SKM-1 treated with dmso at 0.1 percent for 144 hours (cell line): ENCODE results near the gene INSL4.

Source experiments
- DNase-seq: peaks from one replicate; lab custom pipeline; 2025; ENCODE audit not compliant: unreplicated experiment; lab: John Stamatoyannopoulos, UW

Gene INSL4

DNA sequence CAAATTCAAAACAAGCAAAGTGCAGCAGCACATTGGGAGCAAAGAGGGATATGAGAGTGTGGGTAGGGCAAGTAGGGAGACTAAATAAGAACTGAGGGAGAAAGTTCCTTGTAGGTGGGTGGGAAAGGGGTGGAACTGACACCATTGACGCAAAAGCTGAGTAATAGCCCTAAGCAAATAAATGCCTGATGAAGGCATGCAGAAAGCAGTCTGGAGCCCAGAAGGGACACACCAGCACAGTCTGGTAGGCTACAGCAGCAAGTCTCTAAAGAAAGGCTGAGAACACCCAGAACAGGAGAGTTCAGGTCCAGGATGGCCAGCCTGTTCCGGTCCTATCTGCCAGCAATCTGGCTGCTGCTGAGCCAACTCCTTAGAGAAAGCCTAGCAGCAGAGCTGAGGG lies at the start of gene INSL4:
Gene INSL4 (plus strand): TSS at position 208 of the 400 bp plus-strand sequence. CDS start 105 bp downstream, at position 313.
- no peak for DNase-seq

- DNase-seq: no peak
Measured at GRCh38 chr9:5184776-5185175, 46.4 kb upstream of the INSL4 start.

DNA sequence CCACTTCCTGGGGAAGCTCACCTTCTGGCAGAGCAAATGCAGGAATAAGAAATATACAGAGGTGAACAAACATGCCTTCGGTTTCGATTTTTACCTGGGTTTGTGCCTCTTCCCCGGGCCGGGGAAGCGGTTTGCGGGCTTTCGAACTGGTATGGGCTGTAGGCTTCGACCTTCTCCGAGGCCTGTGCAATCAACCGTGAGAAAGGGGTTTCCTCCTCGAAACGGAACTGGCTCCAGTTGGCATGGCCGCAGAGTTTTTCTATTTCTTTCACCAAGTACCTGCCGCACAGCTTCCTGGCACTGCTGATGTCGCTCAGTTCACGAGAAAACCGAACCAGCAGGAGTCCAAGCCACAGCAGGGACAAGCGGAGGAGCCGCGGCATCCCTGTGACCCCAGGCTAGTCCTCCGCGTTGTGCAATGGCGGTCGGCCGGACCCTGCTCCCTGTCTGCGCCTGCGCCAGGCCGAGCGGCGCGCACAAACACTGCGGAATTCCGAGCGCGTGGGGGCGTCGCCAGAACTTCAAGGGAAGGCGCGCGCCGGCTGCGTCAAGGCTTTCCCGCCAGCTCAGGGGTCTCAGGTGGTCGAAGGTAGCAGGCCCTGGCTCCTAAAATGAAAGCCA lies 45.9 kb upstream of the INSL4 start, which contains the start of gene INSL6:
Gene INSL6 (minus strand): TSS at position 420 of the 621 bp plus-strand sequence. CDS start 37 bp downstream, at position 383.
- DNase-seq: no peak

GRCh38 chr9:5186416-5187169 lies 44.6 kb upstream of the INSL4 start:
- DNase-seq: peak; percentile 21

DNA sequence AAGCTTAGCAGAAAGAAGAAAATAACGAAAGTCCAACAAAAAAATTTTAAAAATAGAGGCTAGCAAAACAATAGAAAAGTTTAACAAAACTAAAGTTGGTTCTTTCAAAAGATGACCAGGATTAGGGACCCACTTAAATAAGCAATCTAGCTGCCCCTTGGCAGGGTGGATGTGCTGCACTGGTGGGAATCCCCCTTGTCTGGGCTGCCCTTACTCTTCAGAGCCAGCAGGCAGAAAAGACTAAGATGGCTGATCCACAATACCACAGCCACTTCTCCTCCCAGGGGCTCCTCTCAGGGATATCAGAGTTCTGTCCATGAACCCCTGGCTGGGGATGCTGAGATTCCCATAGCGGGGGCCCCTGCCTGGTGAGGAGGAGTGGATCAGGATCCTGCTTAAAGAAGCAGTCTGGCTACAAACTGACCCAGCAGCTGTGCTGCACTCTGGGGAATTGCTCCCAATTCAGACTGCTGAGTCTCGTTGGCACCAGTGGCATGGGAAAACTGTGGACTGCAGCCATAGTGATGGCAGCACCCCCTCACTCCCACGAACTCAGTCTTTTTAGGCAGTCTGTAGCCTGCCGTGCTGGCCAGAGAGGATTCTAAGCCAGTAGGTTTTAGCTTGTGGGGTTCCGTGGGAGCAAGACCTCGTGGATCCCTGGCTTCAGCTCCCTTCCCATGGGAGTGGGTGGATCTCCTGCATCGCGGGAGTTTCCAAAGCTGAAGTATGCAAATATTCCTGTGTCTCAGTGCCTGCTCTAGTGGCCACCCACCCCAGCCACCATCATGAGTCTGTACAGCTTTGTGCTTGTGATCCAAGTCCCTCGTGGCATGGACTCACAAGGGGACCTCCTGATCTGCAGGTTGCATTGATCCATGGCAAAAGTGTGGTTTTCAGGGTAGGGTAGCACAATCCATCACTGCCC lies 42.9 kb upstream of the INSL4 start:
- no peak for DNase-seq

DNA sequence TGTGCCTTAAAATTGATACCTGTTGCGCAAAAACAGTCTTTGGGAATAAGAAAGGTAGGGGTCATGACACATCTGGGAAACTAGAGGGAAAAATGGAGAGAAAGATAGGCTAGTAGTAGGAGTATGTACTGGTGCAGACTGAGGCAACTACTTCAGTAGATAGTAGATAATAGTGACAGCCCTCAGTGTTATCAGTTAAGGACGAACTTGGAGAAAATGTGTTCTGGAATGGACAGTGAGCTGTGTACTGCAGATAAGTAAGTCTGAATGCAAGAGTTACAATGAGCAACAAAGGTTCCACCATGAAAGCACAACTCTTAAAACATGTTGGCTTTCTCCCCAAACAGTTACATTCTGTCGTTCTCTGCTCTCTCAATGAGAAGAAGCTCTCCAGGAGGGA lies 39.2 kb upstream of the INSL4 start:
- no peak for DNase-seq

- no peak for DNase-seq
Measured at GRCh38 chr9:5193345-5193744, 37.9 kb upstream of the INSL4 start.

GRCh38 chr9:5195463-5195862 lies 35.8 kb upstream of the INSL4 start:
- no peak for DNase-seq

DNA sequence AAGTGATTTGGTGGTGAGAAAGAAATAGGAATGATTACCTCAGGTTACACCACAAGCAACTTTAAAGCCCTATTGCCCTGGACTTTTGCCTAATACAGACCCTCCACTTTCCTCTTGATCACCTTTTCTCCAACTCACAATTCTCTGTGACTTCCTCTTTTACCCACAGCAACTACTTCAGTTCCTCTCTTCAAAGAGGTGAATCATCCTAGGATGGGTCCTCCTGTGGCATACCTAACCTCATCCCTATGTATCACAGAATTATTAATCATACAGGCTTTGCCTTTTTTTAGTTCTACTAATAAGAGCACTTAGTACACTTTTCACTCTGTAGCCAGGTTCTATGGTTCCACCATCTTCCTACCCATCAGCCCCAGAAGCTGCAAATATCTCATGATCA lies 26.1 kb upstream of the INSL4 start:
- peak; percentile 23 for DNase-seq

DNA sequence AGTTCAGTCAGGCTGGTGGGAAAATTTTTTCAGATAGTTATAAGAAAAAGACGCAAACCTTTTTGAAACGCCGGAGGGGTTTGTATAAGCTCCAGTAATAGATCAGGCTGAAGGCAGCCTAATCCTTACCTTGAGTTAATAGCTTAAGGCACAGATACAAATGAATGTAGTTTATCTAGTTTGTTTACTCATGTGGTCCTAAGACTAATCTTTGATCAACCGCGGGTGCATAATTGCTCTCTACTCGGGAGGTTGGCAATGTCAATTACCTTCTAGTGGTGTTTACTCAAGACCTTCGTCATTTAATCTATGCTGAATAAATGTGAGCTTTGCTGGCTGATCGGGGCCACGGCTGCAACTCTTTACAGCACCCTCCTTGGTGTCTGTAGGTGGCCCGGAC lies 665 bp upstream of the INSL4 start:
- DNase-seq: no peak

DNA sequence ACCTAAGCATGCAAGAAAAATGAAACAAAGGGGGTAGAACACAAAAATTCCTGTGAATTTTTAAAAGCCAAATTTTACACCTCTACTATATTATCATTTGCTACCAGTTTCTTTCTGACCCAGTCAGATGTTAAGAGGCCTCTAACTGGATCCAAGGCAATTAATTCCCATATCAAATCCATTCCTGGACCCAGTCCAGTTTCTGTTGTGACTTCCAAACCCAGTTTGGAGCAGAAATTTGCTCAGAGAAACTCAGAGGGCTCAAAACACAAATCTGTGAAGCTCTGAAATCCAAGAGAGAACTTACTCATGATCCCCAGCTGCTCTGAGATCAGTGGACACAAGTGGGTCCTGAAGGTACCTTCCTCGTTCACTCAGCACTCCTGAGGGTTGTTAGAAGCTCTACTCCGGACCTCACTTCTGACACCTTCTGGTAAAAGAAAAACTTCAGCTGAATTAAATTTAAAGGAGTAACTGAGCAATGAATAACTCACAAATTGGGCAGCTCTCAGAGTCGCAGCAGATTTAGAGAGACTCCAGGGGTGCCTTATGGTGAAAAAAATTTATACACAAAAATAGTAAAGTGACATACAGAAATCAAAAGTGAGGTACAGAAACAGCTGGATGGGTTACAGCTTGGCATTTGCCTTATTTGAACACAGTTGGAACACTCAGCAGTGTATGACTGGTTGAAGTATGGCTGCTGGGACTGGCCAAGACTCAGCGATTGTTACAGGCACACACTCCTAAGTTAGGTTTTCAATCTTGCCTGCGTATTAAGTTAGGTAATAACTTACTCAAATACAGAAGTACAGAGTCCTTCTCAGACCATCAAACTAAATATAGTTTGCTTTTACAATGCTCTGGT lies 32.4 kb downstream of the INSL4 start:
- no peak for DNase-seq

GRCh38 chr9:5264219-5264595 lies 33.0 kb downstream of the INSL4 start:
- no peak for DNase-seq

DNA sequence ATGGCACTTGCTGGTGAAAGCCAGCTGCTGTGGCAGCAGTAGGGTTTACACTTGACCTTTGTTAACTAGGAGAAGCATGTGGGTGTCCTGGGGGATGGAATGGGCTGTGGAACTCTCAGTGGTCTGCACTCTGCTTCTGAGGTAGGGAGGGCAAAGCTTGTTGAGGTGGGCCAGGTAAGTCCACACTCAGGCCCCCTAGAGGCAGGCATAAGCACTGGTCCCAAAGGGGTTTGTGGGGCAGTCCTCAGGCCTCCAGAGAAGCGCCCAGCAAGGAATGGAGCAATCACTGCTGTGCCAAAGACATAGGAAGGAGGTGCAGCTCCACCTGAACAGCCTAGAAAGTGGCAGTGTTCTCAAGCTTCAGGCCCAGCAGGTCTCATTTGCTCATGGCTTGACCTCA lies 34.7 kb downstream of the INSL4 start:
- no peak for DNase-seq

GRCh38 chr9:5269249-5269715 lies 38.1 kb downstream of the INSL4 start:
- DNase-seq: no peak

GRCh38 chr9:5274770-5275169 lies 43.6 kb downstream of the INSL4 start:
- no peak for DNase-seq

GRCh38 chr9:5278486-5278885 lies 47.3 kb downstream of the INSL4 start:
- DNase-seq: peak; percentile 31
